COR-L47 (cell line): Measurements from ENCODE around the gene RPSA.
"Not testable (repeated sequence)": the region's sequence is repeated elsewhere in the genome, so short reads cannot be mapped to it uniquely, and the experiment has no call there.

ENCODE experiments used
- DNase-seq: peaks from one replicate; lab custom pipeline; 2025; lab: John Stamatoyannopoulos, UW

The RPSA gene

GRCh38 chr3:39388741-39389248 is 17.7 kb upstream of the RPSA start:
- DNase-seq = no peak

- DNase-seq = no peak
These were observed 16.3 kb upstream of the RPSA start for GRCh38 chr3:39390181-39390580.

- no peak for DNase-seq
These were observed 9.8 kb upstream of the RPSA start for GRCh38 chr3:39396690-39397089.

- DNase-seq = no peak
These were observed 7.8 kb upstream of the RPSA start for GRCh38 chr3:39398700-39399099.

GRCh38 chr3:39401983-39402382 is 4.5 kb upstream of the RPSA start:
- no peak for DNase-seq

- no peak for DNase-seq
These were observed 1.4 kb upstream of the RPSA start for GRCh38 chr3:39404943-39405686.

- DNase-seq = no peak
These were observed 693 bp upstream of the RPSA start for GRCh38 chr3:39405687-39406367.

GRCh38 chr3:39407259-39407629 is 724 bp downstream of the RPSA start:
- DNase-seq = no peak

- DNase-seq = no peak
These were observed 1.4 kb downstream of the RPSA start for GRCh38 chr3:39407773-39408492.

- no peak for DNase-seq
These were observed 2.2 kb downstream of the RPSA start for GRCh38 chr3:39408493-39409372.

- no peak for DNase-seq
These were observed 3.1 kb downstream of the RPSA start for GRCh38 chr3:39409514-39410136.

- no peak for DNase-seq
These were observed 4.4 kb downstream of the RPSA start for GRCh38 chr3:39410893-39411292.

GRCh38 chr3:39412668-39413260 is 6.2 kb downstream of the RPSA start:
- DNase-seq = no peak

GRCh38 chr3:39413691-39414420 is 7.3 kb downstream of the RPSA start:
- no peak for DNase-seq

- DNase-seq = no peak
These were observed 7.9 kb downstream of the RPSA start for GRCh38 chr3:39414421-39414907.

GRCh38 chr3:39415302-39415701 is 8.8 kb downstream of the RPSA start:
- DNase-seq = not testable (repeated sequence)

- DNase-seq = no peak
These were observed 9.5 kb downstream of the RPSA start for GRCh38 chr3:39415983-39416382.

GRCh38 chr3:39416998-39417397 is 10.5 kb downstream of the RPSA start:
- not testable (repeated sequence) for DNase-seq

GRCh38 chr3:39418556-39419225 is 12.2 kb downstream of the RPSA start:
- not testable (repeated sequence) for DNase-seq
